GM18505 (cell line): ENCODE results near the gene C6orf52.
"Not testable (repeated sequence)": the region's sequence is repeated elsewhere in the genome, so short reads cannot be mapped to it uniquely, and the experiment has no call there.

ENCODE experiments used
- ATAC-seq: cut with Tn5 transposase; IDR thresholded peaks from one replicate; pipeline ENCODE4 v1.9.1; 2021; ENCODE audit not compliant: unreplicated experiment
- POLR2A ChIP-seq: IDR thresholded peaks from 4 replicates; pipeline ENCODE4 v1.6.1; 2011; ENCODE audit warnings: borderline replicate concordance; ENCODE audit not compliant: insufficient read depth, insufficient read length; ENCODE audit errors: extremely low read depth

C6orf52 gene

DNA sequence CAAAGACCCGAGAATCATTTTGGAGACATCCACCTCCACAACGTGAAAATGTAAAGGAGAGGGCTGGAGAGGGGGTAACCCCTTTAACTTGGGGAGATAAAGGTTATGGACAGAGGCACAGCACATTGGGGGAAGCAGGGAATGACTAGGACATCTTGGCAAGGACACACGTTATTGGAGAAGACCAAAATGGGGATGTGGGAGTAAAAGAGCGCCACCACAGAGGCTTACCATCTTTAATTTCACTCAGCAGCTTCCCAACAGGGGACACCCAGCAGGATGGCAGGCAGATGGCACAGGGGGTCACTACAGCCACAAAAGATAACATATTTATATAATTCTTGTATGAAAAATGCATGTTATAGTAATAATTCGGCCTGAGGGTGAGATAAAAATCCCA lies 9.8 kb downstream of the C6orf52 start:
- TF ChIP-seq POLR2A = no peak
- ATAC-seq = no peak

DNA sequence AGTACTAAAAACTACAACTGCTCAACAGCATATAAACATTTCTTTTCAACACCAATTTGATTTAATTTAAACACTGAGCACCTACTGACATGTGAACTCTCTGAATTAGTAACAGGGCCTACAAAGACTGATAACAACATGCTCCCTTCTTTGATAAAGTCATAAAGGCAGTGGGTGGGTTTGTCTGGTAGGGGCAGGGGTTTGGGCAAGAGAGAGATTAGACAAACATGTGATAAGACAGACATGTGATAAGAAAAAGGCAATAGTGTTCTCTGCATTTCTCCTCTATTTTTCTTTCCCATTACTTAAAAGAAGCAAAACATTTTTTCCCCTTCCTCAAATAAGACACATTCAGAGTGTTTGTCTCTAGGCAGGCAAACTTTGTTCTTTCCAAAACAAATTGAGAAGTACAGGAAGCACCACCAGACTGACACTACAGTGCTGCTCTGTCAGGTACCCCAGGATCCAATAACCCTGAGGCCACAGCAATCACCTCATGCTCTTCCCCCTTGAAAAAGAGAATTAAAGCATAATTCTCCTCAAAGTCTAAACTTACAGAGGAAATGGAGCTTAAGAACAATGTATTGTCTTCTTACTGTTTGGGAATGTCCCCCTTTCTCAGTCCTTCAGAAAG lies 11.9 kb downstream of the C6orf52 start:
- no peak for TF ChIP-seq POLR2A
- ATAC-seq = no peak

DNA sequence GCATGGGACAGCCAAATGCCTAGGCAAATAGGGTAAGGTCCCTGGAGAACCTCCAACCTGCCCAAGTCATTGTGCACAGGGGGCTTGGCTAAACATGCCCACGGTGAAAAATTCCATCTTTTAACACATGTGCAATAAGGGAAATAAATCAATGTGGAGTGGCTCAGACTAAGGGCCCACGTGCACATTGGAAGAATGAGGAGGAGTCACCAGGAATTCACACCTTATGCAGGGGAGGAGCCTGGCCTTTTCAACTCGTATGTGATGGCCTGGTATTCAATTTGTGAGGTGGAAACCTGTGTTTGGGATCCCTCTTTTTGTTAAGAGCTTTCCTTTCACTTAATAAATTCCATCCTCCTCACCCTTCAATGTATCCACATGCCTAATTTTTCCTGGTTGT lies 12.6 kb downstream of the C6orf52 start:
- ATAC-seq = no peak
- TF ChIP-seq POLR2A = no peak

DNA sequence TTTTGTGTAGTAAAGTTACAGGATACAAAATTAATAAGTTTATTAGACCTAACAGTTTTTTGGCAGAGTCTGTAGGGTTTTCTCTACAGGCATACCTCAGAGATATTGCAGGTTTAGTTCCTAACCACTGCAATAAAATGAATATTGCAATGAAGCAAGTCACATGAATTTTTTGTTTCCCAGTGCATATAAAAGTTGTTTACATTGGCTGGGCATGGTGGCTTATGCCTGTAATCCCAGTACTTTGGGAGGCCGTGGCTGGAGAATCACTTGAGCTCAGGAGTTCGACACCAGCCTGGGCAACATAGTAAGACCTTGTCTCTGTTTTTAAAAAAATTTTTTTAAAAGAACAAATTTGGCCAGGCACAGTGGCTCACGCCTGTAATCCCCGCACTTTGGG lies 16.0 kb downstream of the C6orf52 start:
- TF ChIP-seq POLR2A = no peak
- no peak for ATAC-seq

GRCh38 chr6:10676403-10676802 lies 18.0 kb downstream of the C6orf52 start:
- no peak for ATAC-seq
- no peak for TF ChIP-seq POLR2A

GRCh38 chr6:10668126-10668917 lies 26.1 kb downstream of the C6orf52 start:
- no peak for ATAC-seq

GRCh38 chr6:10665595-10665994 lies 28.8 kb downstream of the C6orf52 start:
- ATAC-seq = not testable (repeated sequence)

More at GRCh38 chr6:10668126-10668917, 26.1 kb downstream of the C6orf52 start:
- no peak for TF ChIP-seq POLR2A

- no peak for ATAC-seq
- no peak for TF ChIP-seq POLR2A
Observed at GRCh38 chr6:10662742-10663141, 31.7 kb downstream of the C6orf52 start.

DNA sequence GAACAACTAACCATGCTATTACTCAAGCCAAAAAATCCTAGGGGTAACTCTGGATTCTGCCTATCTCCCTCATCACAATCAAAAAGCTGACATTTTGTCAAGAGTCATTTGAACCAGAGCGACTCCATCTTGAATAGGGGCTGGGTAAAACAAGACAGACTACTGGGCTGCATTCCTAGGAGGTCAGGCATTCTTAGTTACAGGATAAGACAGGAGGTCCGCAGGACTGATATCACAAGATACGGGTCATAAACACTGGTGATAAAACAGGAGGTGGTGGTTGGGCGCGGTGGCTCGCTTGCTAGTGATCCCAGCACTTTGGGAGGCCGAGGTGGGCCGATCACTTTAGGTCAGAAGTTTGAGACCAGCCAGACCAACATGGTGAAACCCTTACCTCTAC lies 32.2 kb downstream of the C6orf52 start:
- no peak for TF ChIP-seq POLR2A
- no peak for ATAC-seq

DNA sequence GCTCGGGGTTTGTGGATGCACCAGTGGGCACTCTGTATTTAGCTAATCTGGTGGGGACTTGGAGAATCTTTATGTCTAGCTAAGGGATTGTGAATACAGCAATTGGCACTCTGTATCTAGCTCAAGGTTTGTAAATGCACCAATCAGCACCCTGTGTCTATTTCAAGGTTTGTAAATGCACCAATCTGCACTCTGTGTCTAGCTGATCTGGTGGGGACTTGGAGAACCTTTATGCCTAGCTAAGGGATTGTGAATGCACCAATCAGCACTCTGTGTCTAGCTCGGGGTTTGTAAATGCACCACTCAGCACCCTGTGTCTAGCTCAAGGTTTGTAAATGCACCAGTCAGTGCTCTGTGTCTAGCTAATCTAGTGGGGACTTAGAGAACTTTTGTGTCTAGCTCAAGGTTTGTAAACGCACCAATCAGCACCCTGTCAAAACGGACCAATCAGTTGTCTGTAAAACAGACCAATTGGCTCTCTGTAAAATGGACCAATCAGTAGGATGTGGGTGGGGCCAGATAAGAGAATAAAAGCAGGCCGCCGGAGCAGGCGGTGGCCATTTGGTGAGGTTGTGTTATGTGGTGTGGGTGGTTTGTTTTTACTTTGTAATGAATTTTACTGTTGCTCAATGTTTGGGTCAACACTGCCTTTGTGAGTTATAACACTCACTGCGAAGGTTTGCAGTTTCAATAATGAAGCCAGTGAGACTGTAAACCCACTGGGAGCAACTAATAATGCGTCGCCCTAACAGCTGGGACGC lies 33.8 kb downstream of the C6orf52 start:
- ATAC-seq = not testable (repeated sequence)

DNA sequence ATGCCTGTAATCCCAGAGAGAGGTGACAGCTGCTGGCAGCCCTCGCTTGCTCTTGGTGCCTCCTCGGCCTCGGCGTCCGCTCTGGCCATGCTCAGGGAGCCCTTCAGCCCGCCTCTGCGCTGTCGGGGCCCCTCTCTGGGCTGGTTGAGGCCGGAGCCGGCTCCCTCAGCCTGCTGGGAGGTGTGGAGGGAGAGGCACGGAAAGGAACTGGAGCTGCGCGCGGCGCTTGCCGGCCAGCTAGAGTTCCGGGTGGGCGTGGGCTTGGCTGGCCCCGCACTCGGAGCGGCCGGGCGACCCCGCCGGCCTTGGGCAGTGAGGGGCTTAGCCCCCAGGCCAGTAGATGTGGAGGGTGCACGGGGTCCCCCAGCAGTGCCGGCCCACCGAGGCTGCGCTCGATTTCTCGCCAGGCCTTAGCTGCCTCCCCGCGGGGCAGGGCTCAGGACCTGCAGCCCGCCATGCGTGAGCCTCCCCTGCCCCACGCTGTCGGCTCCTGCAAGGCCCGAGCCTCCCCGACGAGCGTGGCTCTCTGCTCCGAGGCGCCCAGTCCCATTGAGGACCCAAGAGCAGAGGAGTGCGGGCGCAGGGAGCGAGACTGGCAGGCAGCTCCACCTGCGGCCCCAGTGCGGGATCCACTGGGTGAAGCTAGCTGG lies 34.6 kb downstream of the C6orf52 start:
- TF ChIP-seq POLR2A = no peak
- no peak for ATAC-seq

DNA sequence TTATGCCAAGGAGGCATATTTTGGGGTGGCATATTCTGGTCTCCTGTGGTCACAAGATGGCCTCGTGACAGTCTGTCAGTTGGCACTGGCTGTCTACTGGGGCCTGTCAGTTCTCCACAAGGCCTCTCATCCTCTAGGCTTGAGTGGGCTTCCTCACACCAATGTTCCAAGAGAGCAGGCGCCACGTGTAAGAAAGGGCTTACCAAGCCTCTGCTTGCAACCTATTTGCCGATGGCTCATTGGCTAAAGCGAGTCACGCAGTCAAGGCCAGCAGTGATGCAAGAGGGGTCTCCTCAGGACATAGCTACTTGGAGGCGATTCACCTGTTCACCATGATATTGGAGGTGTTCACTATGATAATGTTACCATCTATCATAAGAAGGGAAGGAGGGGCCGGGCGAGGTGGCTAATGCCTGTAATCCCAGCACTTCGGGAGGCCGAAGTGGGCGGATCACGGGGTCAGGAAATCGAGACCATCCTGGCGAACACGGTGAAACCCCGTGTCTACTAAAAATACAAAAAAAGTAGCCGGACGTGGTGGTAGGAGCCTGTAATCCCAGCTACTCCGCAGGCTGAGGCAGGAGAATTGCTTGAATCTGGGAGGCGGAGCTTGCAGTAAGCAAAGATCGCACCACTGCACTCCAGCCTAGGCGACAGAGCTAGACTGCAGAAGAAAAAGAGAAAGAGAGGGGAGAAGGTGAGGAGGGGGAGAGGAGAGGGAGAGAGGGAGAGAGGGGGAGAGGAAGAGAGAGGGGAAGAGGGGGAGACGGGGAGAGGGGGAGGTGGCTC lies 35.3 kb downstream of the C6orf52 start:
- no peak for TF ChIP-seq POLR2A
- ATAC-seq = no peak
